Lower lobe of right lung (tissue), 2 donors: ENCODE data around the gene EIF2B2. TPM values are rescaled to one million over a fixed set of nuclear protein-coding genes. Genes with fewer than 3 reads are reported as not detected.

Experiments used
- ATAC-seq, 2 donors: fragments of 200-7000 bp; cut with Tn5 transposase; one replicate each; pipeline ENCODE4 v1.9.1; 2020 to 2022; ENCODE audit warnings: mild to moderate bottlenecking in 2 of 2, moderate library complexity in 2 of 2
- DNase-seq: peaks from one replicate; pipeline ENCODE4 v3.0.0-alpha.2; 2020
- H3K27ac ChIP-seq: fragments of 200-600 bp; one replicate; pipeline ENCODE4 v1.8.0; 2022
- H3K27me3 ChIP-seq: fragments of 200-600 bp; one replicate; pipeline ENCODE4 v1.8.0; 2022; ENCODE audit warnings: low read depth
- H3K36me3 ChIP-seq: fragments of 200-600 bp; one replicate; pipeline ENCODE4 v1.8.0; 2022; ENCODE audit warnings: mild to moderate bottlenecking
- H3K4me1 ChIP-seq: fragments of 200-600 bp; one replicate; pipeline ENCODE4 v1.8.0; 2022
- H3K4me3 ChIP-seq: fragments of 200-600 bp; one replicate; pipeline ENCODE4 v1.8.0; 2022; ENCODE audit warnings: mild to moderate bottlenecking
- H3K9me3 ChIP-seq: fragments of 200-600 bp; one replicate; pipeline ENCODE4 v1.8.0; 2022
- CTCF ChIP-seq: fragments of 200-600 bp; IDR thresholded peaks from one replicate; pipeline ENCODE4 v1.8.0; 2022; ENCODE audit warnings: antibody characterized with exemption, mild to moderate bottlenecking
- intact Hi-C: fragments of 100-400 bp; cut with DNase I; formaldehyde crosslinking; loops from one replicate; pipeline ENCODE4 v1.11.0; 2022
- total RNA-seq: library from RNA; stranded (reverse); fragmentation: NEBNext Ultra II Directional; extraction: Animal tissue kit (Norgen Biotek cat#: 25700); gene quantifications from one replicate; pipeline ENCODE4 v1.2.1, GENCODE V29; 2021
- donor health status: DM: no; HTN: yes; CAD: no; lungs with severe emphysema.

Gene EIF2B2
- total RNA-seq, 1 donor from 2014 or later: 30.4 TPM

GRCh38 chr14:74965486-74966153 is 37.1 kb upstream of the EIF2B2 start:
- Histone ChIP-seq H3K4me1 (peaks cover 9% of the 10 kb centered on the region), H3K4me3 (no peak overlapping the region), H3K27me3 (no peaks in the 10 kb centered on the region), H3K36me3 (no peaks in the 10 kb centered on the region), H3K27ac (no peak overlapping the region), H3K9me3 (no peaks in the 10 kb centered on the region)
- ATAC-seq (no peak), DNase-seq (no peak)
- no peak for TF ChIP-seq CTCF
- intact Hi-C loops: no loop called here

GRCh38 chr14:74968811-74969210 is 33.9 kb upstream of the EIF2B2 start:
- Histone ChIP-seq H3K4me1 (peaks cover 8% of the 10 kb centered on the region), H3K4me3 (no peak overlapping the region), H3K36me3 (no peaks in the 10 kb centered on the region), H3K27ac (no peak overlapping the region), H3K27me3 (no peaks in the 10 kb centered on the region), H3K9me3 (no peaks in the 10 kb centered on the region)
- ATAC-seq (no peak), DNase-seq (no peak)
- intact Hi-C loops: no loop called here
- TF ChIP-seq CTCF: no peak

GRCh38 chr14:74973003-74973653 is 29.6 kb upstream of the EIF2B2 start:
- peaks cover 16% of the 10 kb centered on the region for H3K4me1 ChIP-seq
- H3K36me3 ChIP-seq: no peaks in the 10 kb centered on the region
- ATAC-seq (peak; percentile 41), DNase-seq (no peak)
- H3K4me3 ChIP-seq: no peak overlapping the region
- TF ChIP-seq CTCF: no peak
- no peaks in the 10 kb centered on the region for H3K9me3 ChIP-seq
- peak overlapping the region; percentile 3 for H3K27ac ChIP-seq
- H3K27me3 ChIP-seq: no peaks in the 10 kb centered on the region
- intact Hi-C loops: no loop called here

GRCh38 chr14:74973905-74974363 is 28.8 kb upstream of the EIF2B2 start:
- intact Hi-C loops: no loop called here
- no peak overlapping the region for H3K4me3 ChIP-seq
- no peaks in the 10 kb centered on the region for H3K9me3 ChIP-seq
- H3K36me3 ChIP-seq: no peaks in the 10 kb centered on the region
- H3K27ac ChIP-seq: no peak overlapping the region
- ATAC-seq: no peak
- no peak for TF ChIP-seq CTCF
- peaks cover 16% of the 10 kb centered on the region for H3K4me1 ChIP-seq
- no peak for DNase-seq
- H3K27me3 ChIP-seq: no peaks in the 10 kb centered on the region

GRCh38 chr14:74974364-74975058 is 28.2 kb upstream of the EIF2B2 start:
- Histone ChIP-seq H3K27ac (no peak overlapping the region), H3K4me3 (no peak overlapping the region), H3K36me3 (no peaks in the 10 kb centered on the region), H3K9me3 (no peaks in the 10 kb centered on the region), H3K27me3 (no peaks in the 10 kb centered on the region), H3K4me1 (peaks cover 16% of the 10 kb centered on the region)
- DNase-seq: no peak
- intact Hi-C loops: no loop called here
- peak; percentile 9 to 19 for ATAC-seq
- TF ChIP-seq CTCF: no peak
